Hematopoietic multipotent progenitor cell treated with erythropoietin and hydrocortisone succinate and interleukin-3 and kit ligand, for 6 days (in vitro differentiated cells): ENCODE results near the gene HNRNPLL.
"Not testable (repeated sequence)": the region's sequence is repeated elsewhere in the genome, so short reads cannot be mapped to it uniquely, and the experiment has no call there.

Experiments used
- DNase-seq: peaks from one replicate; pipeline ENCODE4 v3.0.0-alpha.2; 2015

The HNRNPLL gene

DNA sequence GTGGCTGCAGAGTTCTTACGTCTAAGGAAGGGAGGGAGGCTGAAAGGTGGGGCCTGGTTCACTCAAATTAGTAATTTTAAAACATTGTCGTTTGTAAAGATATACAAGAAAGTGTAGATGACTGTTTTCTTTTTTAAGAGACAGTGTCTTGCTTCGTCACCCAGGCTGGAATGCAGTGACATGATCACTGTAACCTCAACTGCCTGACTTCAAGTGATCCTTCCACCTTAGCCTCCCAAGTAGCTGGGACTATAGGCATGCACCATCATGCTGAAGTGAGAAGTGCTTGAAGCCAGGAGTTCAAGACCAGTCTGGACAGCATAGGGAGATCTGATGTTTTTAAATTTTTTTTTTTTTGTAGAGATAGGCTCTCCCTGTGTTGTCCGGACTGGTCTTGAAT is 52.9 kb downstream of the HNRNPLL start:
- no peak for DNase-seq

GRCh38 chr2:38549071-38549704 is 53.5 kb downstream of the HNRNPLL start:
- peak; percentile 51 for DNase-seq

DNA sequence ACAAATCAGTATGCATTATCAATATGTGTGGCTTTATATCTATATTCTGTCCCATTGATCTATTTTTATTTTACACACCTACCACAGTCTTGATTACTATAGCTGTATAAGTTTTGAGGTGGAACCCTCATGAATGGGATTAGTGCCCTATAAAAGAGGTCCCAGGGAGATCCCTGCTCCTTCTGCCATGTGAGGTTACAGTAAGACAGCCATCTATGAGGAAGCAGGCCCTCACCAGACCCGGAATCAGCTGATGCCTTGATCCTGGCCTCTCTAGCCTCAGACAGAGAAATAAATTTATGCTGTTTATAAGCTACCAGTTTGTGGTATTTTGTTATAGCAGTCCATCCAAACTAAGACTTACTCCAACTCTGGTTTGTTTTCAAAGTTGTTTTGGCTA is 54.9 kb downstream of the HNRNPLL start:
- DNase-seq = no peak

DNA sequence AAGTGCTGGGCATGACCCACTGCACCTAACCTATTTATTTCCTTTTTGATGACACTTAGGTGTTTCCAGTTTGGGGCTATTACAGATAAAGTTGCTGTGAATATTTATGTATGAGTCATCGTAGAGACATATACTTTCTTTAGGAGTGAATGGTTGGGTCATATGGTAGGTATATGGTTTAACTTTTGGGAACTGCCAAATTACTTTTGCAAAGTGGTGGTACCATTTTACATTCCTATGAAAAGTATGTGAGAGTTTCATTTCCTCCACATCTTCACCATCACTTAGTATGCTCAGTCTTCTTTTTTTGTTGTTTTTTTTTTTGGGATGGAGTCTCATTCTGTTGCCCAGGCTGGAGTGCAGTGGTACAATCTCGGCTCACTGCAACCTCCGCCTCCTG is 56.1 kb downstream of the HNRNPLL start:
- no peak for DNase-seq

DNA sequence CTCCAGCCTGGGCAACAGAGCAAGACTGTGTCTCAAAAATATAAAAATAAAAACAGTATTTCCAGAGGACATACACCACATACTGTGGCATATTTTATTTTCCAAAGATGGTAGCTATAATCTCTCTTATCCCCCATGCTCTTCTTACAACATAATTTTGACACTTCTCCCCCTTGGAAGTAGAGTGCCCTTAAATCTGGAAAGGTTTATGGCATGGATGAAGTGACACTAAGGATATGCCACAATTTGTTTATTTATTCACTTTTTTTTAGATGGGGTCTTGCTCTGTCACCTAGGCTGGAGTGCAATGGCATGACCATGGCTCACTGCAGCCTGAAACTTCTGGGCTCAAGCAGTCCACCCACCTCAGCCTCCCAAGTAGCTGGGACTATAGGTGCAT is 56.7 kb downstream of the HNRNPLL start:
- no peak for DNase-seq

- DNase-seq = not testable (repeated sequence)
These were observed 60.5 kb downstream of the HNRNPLL start for GRCh38 chr2:38542248-38542631.

GRCh38 chr2:38540580-38541286 is 62.0 kb downstream of the HNRNPLL start:
- no peak for DNase-seq

GRCh38 chr2:38539086-38539485 is 63.6 kb downstream of the HNRNPLL start:
- DNase-seq = no peak

- DNase-seq = no peak
These were observed 64.7 kb downstream of the HNRNPLL start for GRCh38 chr2:38537937-38538525.

DNA sequence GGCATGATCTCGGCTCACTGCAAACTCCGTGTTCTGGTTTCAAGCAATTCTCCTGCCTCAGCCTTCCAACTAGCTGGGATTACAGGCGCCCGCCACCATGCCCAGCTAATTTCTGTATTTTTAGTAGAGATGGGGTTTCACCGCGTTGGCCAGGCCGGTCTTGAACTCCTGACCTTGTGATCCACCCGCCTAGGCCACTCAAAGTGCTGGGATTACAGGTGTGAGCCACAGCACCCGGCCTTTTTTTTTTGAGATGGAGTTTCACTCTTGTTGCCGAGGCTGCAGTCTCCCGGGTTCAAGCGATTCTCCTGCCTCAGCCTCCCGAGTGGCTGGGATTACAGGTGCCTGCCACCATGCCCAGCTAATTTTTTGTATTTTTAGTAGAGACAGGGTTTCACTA is 65.4 kb downstream of the HNRNPLL start:
- DNase-seq = not testable (repeated sequence)

GRCh38 chr2:38535744-38536506 is 66.8 kb downstream of the HNRNPLL start:
- DNase-seq = peak; percentile 88

- no peak for DNase-seq
These were observed 67.4 kb downstream of the HNRNPLL start for GRCh38 chr2:38535404-38535743.

DNA sequence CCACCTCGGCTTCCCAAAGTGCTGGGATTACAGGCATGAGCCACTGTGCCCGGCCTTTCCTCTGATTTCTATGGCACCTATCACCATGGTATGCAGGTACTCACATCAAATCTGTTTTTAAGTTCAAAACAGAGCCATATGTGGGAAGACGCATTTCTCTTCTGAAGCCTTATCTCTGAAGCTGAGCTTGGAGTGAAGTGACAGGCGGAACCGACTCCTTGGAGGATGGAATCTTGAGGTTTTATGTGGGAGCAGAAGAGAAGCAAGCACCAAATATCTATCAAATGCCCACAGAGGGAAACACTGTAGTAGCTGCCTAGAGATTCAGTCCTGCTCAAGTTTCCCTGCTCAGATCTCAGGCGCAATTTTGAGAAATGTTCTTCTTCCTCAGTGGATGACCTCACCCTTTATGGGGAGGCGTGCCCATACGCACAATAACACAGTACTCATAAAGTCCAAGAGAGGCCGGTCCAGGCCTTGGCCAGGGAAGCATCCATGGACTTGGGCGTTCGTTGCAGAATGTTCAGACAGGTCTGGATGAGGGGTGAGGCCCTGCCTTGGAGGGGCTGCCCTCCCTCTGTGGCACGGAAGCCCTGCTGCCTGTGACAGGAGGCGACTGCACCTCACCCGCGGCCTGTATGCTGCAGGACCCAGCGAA is 67.9 kb downstream of the HNRNPLL start:
- DNase-seq = no peak

- no peak for DNase-seq
These were observed 68.8 kb downstream of the HNRNPLL start for GRCh38 chr2:38533757-38534545.

GRCh38 chr2:38533180-38533579 is 69.5 kb downstream of the HNRNPLL start:
- DNase-seq = no peak

DNA sequence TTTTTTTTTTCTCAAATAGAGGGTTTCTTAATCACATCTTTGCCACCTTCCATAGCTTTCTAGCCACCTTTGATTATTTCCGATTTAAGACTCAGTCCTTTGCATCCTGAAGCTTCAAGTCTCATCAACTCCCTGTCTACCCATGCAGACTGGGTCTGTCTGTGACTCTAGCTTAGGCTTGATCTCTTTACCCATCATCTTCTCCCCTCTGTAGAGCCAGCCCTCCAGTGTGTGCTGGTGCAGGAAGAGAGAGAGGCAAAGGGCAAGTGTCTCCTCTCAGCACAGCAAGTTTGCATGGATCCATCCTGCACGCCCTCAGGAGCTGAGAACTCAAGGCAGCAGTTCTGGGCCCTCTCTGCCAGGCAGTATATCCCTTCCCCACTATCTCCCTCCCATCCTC is 70.4 kb downstream of the HNRNPLL start:
- no peak for DNase-seq

DNA sequence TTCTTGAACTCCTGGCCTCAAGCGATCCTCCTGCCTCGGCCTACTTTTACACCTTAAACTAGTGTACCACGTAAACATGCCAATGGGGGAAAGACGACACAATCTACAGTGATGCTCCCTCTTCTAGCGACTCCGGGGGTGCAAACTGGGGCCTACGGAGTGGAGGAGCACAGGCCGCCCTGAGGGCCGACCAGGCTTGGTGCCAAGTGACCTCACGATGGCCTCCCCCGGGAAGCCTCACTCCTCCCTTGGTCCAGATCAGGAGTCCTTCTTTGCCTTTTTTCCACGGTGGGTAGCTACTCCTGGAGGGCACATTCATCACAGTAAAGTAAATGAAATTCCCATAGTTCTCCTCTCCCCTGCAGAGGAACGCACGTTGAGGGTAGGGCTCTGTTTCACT is 73.5 kb downstream of the HNRNPLL start:
- no peak for DNase-seq

GRCh38 chr2:38528534-38528933 is 74.2 kb downstream of the HNRNPLL start:
- no peak for DNase-seq

- peak; percentile 41 for DNase-seq
These were observed 74.7 kb downstream of the HNRNPLL start for GRCh38 chr2:38528008-38528442.

DNA sequence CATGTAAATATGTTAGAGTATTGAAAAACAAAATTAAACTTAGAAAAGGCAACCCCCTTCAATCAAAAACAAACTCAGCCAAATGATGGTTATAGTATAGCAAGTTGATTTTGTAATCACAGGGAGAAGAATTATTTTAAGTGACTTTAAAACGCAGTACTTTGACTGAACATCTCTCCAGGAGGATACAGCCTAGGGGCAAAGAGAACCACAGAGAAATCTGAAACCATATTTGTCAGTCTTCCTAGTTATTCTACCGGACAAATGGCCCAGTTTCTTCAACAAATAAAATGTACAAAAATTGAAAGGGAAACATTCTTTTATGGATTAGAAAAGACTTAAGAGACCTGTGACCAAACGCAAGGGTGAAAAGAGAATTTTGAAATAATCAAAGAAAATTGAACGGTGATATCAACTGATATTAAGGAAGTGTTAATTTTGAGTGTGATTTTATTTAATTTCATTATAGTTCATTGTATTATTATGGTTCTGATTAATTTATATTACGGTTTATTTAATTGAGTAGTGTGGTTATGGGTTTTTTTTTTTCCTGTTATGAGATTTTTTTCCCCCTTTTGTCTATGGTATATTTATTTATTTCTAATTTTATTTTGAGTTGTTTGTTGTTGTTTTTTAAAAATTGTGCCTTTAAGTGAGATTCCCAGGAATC is 75.3 kb downstream of the HNRNPLL start:
- DNase-seq = no peak

GRCh38 chr2:38526195-38526594 is 76.5 kb downstream of the HNRNPLL start:
- DNase-seq = no peak

- no peak for DNase-seq
These were observed 78.1 kb downstream of the HNRNPLL start for GRCh38 chr2:38524580-38524979.
